Mesothelial cell of epicardium (in vitro differentiated cells): ENCODE measurements around the gene TNPO1. TPM values are rescaled to one million over a fixed set of nuclear protein-coding genes. Genes with fewer than 3 reads are reported as not detected.

Experiments
- DNase-seq, 2 experiments: peaks; one replicate each; pipeline ENCODE4 v3.0.0; 2021; ENCODE audit warnings: low spot score in 2 of 2; ENCODE audit not compliant: unreplicated experiment in 2 of 2
- H3K27ac Mint-ChIP-seq: 2 replicates; pipeline ENCODE4 v1.8.0; 2021; ENCODE audit warnings: mixed read lengths
- H3K27me3 Mint-ChIP-seq: 2 replicates; pipeline ENCODE4 v1.8.0; 2021; ENCODE audit warnings: low read depth, mixed read lengths
- H3K36me3 Mint-ChIP-seq: 2 replicates; pipeline ENCODE4 v1.8.0; 2021; ENCODE audit warnings: mixed read lengths
- H3K4me1 Mint-ChIP-seq: 2 replicates; pipeline ENCODE4 v1.8.0; 2021; ENCODE audit warnings: mixed read lengths
- H3K4me3 Mint-ChIP-seq: 2 replicates; pipeline ENCODE4 v1.8.0; 2021; ENCODE audit warnings: mild to moderate bottlenecking, moderate library complexity, mixed read lengths
- H3K9me3 Mint-ChIP-seq: 2 replicates; pipeline ENCODE4 v1.8.0; 2021; ENCODE audit warnings: mixed read lengths
- total RNA-seq: library from RNA; stranded (reverse); gene quantifications from 3 replicates; pipeline ENCODE4 v1.2.1, GENCODE V29; 2021
- TF ChIP-seq, protein P1 (sequence below): fragments of 200-600 bp; sonication (generic); IDR thresholded peaks from one replicate; pipeline ENCODE4 v1.5.0; 2021; ENCODE audit warnings: antibody characterized with exemption; ENCODE audit not compliant: unreplicated experiment

The TNPO1 gene
- total RNA-seq, 1 donor from 2014 or later: 127 TPM

DNA sequence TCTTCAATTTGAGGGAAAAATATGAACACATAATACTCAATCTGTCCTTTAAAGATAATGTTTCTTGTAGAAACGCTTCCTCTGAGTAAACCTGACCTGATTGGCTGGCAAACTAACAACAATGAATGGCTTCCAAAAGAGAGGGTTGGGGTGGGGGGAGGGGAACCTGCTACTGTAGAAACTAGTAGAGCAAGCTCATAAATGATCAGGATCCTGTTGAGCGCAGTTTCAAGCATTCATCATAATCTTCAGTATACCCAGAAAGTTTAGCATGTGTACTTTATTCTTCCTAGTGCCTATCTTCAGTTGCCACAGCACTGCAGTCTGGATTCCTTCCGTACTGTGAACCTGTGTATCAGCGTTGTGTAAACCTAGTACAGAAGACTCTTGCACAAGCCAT is 76.4 kb downstream of the TNPO1 start:
- H3K27me3 Mint-ChIP-seq: no peaks in the 10 kb centered on the region
- DNase-seq: no peak
- H3K27ac Mint-ChIP-seq: peak overlapping the region; percentile 77
- TF ChIP-seq, protein P1, sequence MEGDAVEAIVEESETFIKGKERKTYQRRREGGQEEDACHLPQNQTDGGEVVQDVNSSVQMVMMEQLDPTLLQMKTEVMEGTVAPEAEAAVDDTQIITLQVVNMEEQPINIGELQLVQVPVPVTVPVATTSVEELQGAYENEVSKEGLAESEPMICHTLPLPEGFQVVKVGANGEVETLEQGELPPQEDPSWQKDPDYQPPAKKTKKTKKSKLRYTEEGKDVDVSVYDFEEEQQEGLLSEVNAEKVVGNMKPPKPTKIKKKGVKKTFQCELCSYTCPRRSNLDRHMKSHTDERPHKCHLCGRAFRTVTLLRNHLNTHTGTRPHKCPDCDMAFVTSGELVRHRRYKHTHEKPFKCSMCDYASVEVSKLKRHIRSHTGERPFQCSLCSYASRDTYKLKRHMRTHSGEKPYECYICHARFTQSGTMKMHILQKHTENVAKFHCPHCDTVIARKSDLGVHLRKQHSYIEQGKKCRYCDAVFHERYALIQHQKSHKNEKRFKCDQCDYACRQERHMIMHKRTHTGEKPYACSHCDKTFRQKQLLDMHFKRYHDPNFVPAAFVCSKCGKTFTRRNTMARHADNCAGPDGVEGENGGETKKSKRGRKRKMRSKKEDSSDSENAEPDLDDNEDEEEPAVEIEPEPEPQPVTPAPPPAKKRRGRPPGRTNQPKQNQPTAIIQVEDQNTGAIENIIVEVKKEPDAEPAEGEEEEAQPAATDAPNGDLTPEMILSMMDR: no peak
- H3K4me1 Mint-ChIP-seq: peaks cover 14% of the 10 kb centered on the region
- no peak overlapping the region for H3K4me3 Mint-ChIP-seq
- peaks cover 52% of the 10 kb centered on the region for H3K36me3 Mint-ChIP-seq
- H3K9me3 Mint-ChIP-seq: no peaks in the 10 kb centered on the region

DNA sequence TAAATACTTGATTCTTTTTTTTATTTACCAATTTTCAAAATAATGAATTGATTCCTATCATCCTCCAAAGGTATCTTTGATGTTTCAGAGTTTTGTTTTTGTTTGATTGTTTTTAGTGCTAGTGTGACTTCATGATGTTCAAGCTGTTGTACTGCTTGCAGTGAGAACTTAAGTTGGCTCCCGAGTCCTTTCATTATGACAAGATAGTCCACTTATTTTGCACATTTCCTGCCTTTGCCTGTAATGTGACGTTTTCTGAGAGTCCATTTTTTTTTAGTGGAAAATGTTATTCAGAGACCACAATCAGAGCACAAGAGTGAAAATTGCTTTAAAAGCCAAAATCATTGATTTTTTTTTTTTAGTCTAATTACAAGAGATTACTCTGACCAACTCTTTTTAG is 79.3 kb downstream of the TNPO1 start:
- Mint-ChIP-seq H3K27me3 (no peaks in the 10 kb centered on the region), H3K4me1 (peaks cover 14% of the 10 kb centered on the region)
- TF ChIP-seq, protein P1: no peak

DNA sequence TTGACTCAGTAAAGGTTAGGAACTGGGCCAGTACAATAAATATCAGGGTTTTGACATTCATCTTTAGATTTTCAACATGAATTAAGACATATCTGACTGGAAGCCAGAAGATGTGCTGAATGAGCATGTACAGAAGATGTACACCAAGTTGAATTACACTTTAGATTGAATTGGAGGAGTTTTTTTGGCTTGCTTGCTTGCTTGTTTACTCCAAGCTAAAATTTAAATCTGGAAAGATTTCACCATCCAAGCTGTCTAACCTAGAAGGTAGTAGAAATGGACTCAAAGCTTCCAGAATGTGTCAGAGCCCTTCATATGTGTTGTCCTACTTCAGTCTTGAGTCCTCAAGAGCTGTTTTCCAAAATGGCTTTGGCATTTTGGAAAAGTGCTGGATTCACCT is 90.3 kb downstream of the TNPO1 start:
- no peak overlapping the region for H3K27ac Mint-ChIP-seq
- H3K27me3 Mint-ChIP-seq: no peaks in the 10 kb centered on the region
- no peak for DNase-seq
- TF ChIP-seq, protein P1: no peak
- peaks cover 51% of the 10 kb centered on the region for H3K36me3 Mint-ChIP-seq
- H3K9me3 Mint-ChIP-seq: no peaks in the 10 kb centered on the region
- no peak overlapping the region for H3K4me3 Mint-ChIP-seq
- H3K4me1 Mint-ChIP-seq: peaks cover 8% of the 10 kb centered on the region

More for the DNA sequence above, 79.3 kb downstream of the TNPO1 start:
- H3K4me3 Mint-ChIP-seq: no peak overlapping the region
- no peak for DNase-seq
- peaks cover 38% of the 10 kb centered on the region for H3K36me3 Mint-ChIP-seq
- H3K9me3 Mint-ChIP-seq: no peaks in the 10 kb centered on the region
- H3K27ac Mint-ChIP-seq: peak overlapping the region; percentile 5

DNA sequence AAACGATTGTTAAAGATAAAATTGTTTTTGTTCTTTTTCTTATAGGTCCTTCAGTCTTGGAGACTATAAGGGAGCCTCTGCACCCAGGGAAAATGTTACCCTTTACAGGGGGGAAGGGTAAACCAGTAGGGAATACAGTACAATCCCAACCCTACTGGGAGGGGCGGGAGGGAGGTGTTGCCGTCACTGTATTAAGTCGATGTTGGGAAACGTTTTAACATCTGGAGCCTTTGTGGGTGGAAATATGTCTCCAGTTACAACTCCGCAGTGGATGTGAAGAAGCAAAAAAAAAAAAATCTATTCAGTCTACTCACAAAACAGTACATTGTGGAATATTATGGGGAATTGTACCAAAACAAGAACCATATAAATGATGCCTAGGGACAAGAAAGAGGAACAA is 92.2 kb downstream of the TNPO1 start:
- no peak overlapping the region for H3K27ac Mint-ChIP-seq
- no peaks in the 10 kb centered on the region for H3K27me3 Mint-ChIP-seq
- peaks cover 38% of the 10 kb centered on the region for H3K36me3 Mint-ChIP-seq
- H3K4me3 Mint-ChIP-seq: no peak overlapping the region
- no peak for DNase-seq
- H3K4me1 Mint-ChIP-seq: peaks cover 8% of the 10 kb centered on the region
- TF ChIP-seq, protein P1: no peak
- H3K9me3 Mint-ChIP-seq: no peaks in the 10 kb centered on the region

DNA sequence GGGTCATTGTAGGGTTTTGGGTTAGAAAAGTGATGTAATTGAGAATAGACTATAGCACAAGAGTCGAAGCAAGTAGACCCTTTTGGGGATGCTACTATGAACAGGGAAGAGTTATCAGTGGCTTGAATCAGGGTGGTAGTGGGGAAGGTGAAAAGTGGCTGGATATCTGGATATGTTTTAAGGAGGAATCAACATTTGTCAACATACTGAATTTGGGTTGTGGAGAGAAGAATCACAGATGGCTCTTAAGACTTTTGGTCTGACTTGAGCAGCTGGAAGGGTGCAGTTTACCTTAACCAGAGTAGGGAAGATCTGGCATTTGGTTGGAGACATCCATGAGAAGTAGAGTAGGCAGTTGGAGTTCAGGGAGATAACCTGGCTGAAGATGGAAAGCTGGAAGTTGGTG is 100.9 kb downstream of the TNPO1 start:
- no peak overlapping the region for H3K4me3 Mint-ChIP-seq
- peaks cover 14% of the 10 kb centered on the region for H3K4me1 Mint-ChIP-seq
- H3K9me3 Mint-ChIP-seq: no peaks in the 10 kb centered on the region
- no peak overlapping the region for H3K27ac Mint-ChIP-seq
- H3K27me3 Mint-ChIP-seq: no peaks in the 10 kb centered on the region
- DNase-seq: no peak
- TF ChIP-seq, protein P1: no peak
- no peaks in the 10 kb centered on the region for H3K36me3 Mint-ChIP-seq
